ENCODE data around the gene ZFP30.

GRCh38 chr19:37692956-37693620, 37.8 kb upstream of the ZFP30 start:
- TF ChIP-seq CTCF (IDR thresholded peaks at IDR 0.05; ENCODE audit: insufficient read depth, low read length, poor library complexity, severe bottlenecking) = no peak
- no peak for TF ChIP-seq EZH2phosphoT487 (conservative IDR thresholded peaks at IDR 0.05; ENCODE audit: low read length)
